Activated naive CD4-positive, alpha-beta T cell treated with anti-CD3 and anti-CD28 coated beads, Interleukin-2, amount 50 U/mL, for 16 hours (primary cell): ENCODE measurements around the gene SMIM43.
"Not testable (repeated sequence)": the region's sequence is repeated elsewhere in the genome, so short reads cannot be mapped to it uniquely, and the experiment has no call there.

Source experiments
- DNase-seq: peaks from one replicate; pipeline ENCODE4 v3.0.0-alpha.2; 2020

The SMIM43 gene

DNA sequence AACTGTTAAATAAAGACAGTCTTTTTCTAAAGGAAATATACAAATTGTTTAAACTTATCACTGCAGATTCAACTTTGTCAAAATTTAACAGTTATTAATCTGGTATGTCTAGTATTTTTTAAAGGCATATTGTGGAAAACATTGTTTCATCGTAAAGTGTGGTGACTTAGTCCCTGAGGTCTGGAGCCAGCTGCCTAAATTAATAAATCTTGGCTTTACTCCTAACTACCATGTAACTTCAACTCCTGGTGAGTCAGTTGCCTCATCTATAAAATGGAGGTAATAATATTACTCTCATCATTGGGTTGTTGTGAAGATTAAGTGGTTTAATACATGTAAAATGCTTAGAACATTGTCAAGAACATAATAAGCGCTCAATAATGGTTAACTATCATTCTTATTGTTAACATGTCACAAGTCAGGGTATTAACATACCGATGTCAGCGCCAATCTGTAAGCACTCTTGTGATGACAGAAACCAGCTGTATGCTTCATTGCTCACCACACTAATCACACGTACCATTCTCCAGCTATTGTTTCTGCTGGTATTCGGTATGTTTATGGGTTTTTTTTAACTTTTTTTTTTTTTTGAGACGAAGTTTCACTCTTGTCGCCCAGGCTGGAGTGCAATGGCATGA, 14.1 kb upstream of the SMIM43 start:
- DNase-seq, result no peak

GRCh38 chr4:121777625-121778024, 12.7 kb upstream of the SMIM43 start:
- no peak for DNase-seq

DNA sequence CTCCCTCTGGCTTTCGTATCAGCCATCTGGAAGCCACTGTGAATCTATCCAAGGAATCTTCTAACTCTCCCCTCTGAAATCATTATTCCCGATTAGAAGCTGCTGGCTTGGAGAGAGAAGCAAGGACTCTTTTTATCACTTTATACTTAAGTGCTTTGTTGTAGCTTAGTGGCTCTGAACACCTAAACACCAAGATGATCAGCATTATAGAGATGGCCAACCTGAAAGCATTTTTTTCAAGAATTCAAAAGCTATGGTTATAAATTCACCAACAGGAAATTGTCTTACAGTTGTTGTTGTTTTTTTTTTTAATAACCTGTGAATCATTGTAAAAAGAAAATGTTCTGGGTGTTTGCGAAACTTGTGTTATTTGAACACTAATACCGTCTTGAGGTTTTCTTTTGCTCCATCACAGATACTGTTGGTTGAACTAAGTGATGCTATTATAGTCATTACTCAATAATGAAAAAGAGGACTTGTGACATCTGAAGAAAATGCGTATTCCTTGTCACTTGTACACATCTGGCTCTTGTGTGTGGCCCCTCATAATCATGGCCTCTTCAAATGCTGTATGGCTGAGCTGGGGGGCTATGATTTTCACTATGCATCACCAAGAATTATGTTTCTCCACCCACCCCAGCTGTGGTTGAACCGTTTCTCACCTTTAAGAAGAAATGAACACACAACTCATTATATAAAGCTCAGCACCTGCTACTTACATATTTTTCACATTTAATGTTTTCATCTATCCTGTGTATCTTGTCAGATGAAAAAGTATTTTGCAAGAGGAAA, 11.8 kb upstream of the SMIM43 start:
- no peak for DNase-seq

- DNase-seq, result no peak
These were observed 8.9 kb upstream of the SMIM43 start for GRCh38 chr4:121773883-121774282.

GRCh38 chr4:121771869-121772268, 6.9 kb upstream of the SMIM43 start:
- DNase-seq, result no peak

DNA sequence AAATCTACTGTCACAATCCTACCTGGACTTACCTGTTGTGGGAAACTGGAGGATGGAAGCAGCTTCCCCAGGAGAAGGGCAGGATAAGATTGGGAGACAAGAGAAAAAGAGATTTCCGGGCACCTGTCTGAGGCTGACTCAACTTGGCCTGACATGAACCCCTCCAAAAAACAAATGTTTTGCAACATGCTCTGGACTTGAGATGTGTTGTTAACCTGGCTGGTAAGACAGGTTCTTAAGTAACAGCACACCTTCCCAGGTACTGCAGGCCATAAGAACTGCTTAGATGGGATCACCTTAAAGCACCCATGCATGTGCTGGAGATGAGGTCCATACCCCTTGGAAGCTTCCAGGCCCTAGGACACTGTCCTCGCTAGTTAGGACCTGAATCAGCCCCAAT, 4.4 kb upstream of the SMIM43 start:
- DNase-seq, result no peak

DNA sequence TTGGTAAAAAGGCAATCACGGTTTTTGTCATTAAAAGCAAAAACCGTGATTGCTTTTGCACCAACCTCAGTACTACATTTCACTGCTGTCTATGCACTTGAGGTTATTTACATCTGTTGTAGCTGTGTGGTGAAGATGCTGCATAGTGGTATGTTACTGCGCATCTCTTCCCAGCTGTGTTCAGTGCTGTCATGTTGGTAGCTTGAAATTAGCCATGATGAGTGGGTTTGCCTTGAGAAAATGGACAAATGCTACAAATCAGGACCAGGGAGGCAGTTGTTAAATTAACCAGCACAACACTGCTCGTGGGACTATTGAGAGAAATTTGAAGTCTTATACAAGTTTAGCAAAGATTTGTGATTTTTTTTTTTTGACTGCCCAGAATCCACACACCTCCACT, 2.2 kb upstream of the SMIM43 start:
- no peak for DNase-seq

GRCh38 chr4:121765971-121766538, 1.1 kb upstream of the SMIM43 start:
- DNase-seq, result no peak

- no peak for DNase-seq
These were observed 373 bp upstream of the SMIM43 start for GRCh38 chr4:121765368-121765705.

GRCh38 chr4:121764303-121764701, 662 bp downstream of the SMIM43 start:
- no peak for DNase-seq

- no peak for DNase-seq
These were observed 4.8 kb downstream of the SMIM43 start for GRCh38 chr4:121760205-121760604.

GRCh38 chr4:121758925-121759568, 5.9 kb downstream of the SMIM43 start:
- DNase-seq, result no peak

DNA sequence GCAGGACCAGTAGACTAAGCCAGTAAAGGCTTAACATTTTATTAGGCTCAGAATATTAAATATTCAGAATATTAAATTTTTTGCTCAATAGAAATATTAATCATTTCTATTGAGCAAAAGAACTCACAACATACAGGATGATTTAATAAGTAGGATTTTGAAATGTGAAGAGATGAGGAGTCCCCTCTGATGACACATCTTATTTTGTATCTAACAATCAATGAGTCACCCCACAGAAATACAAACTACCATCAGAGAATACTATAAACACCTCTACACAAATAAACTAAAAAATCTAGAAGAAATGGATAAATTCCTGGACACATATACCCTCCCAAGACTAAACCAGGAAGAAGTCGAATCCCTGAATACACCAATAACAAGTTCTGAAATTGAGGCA, 12.8 kb downstream of the SMIM43 start:
- not testable (repeated sequence) for DNase-seq

- no peak for DNase-seq
These were observed 15.7 kb downstream of the SMIM43 start for GRCh38 chr4:121749225-121749624.

GRCh38 chr4:121742794-121743193, 22.2 kb downstream of the SMIM43 start:
- DNase-seq, result no peak

GRCh38 chr4:121741751-121742150, 23.2 kb downstream of the SMIM43 start:
- no peak for DNase-seq

DNA sequence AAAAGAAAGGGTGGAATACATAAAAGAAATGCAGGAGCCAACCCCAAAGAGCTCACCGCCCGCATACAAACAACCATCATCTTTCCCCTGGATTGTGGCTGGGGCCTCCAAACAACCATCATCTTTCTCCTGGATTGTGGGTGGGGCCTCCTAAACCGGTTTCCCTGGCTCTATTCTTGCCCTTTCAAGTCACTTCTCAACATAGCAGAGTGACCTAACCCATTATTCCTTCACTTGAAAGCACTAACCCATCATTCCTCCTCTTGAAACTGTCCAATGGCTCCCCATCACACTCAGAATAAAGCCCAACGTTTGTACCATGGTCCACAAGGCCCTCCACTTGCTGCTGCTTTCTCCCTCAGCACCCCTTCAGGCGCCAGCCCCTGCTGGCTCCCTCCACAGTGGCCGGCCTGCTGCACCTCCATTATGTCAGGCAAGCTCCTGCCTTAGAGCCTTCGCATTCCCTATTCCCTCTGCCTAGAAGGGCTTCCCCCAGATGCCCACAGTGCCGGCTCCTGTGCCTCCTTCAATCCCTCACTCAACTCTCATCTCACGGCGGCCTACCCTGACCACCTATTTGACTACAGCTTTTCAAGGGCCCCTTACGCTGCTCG, 24.1 kb downstream of the SMIM43 start:
- no peak for DNase-seq

GRCh38 chr4:121739575-121739974, 25.4 kb downstream of the SMIM43 start:
- DNase-seq, result no peak

- DNase-seq, result no peak
These were observed 26.0 kb downstream of the SMIM43 start for GRCh38 chr4:121738780-121739535.

- DNase-seq, result no peak
These were observed 27.0 kb downstream of the SMIM43 start for GRCh38 chr4:121737846-121738554.

GRCh38 chr4:121736735-121737351, 28.1 kb downstream of the SMIM43 start:
- DNase-seq, result no peak

GRCh38 chr4:121734571-121734970, 30.4 kb downstream of the SMIM43 start:
- DNase-seq, result no peak
